Left ventricle myocardium superior (tissue), 1 donor: Measurements from ENCODE around the gene FAM110A. TPM values are rescaled to one million over a fixed set of nuclear protein-coding genes. Genes with fewer than 3 reads are reported as not detected.
"Not testable (repeated sequence)": the region's sequence is repeated elsewhere in the genome, so short reads cannot be mapped to it uniquely, and the experiment has no call there.

Source experiments
- ATAC-seq: fragments of 200-7000 bp; cut with Tn5 transposase; one replicate; pipeline ENCODE4 v1.9.1; 2020; ENCODE audit warnings: mild to moderate bottlenecking, moderate library complexity
- DNase-seq: peaks from one replicate; pipeline ENCODE4 v3.0.0-alpha.2; 2020
- intact Hi-C: fragments of 100-400 bp; cut with micrococcal nuclease; formaldehyde crosslinking; loops from one replicate; pipeline ENCODE4 v1.11.0; 2022
- total RNA-seq: library from RNA; stranded (reverse); fragmentation: NEBNext Ultra II Directional; extraction: Animal tissue kit (Norgen Biotek cat#: 25700); gene quantifications from one replicate; pipeline ENCODE4 v1.2.1, GENCODE V29; 2021
- donor health status: DM: no; HTN: yes; CAD: no; lungs with severe emphysema.

FAM110A gene
- total RNA-seq, 1 donor from 2014 or later: 3.1 TPM

GRCh38 chr20:821046-821730 lies 12.3 kb upstream of the FAM110A start:
- DNase-seq: no peak
- ATAC-seq: peak; percentile 90
- intact Hi-C loops: no loop called here

GRCh38 chr20:821731-822065 lies 11.8 kb upstream of the FAM110A start:
- DNase-seq (no peak), ATAC-seq (peak; percentile 9)
- intact Hi-C loops: no loop called here

- DNase-seq (no peak), ATAC-seq (no peak)
- intact Hi-C loops: no loop called here
Measured at GRCh38 chr20:822651-823573, 10.6 kb upstream of the FAM110A start.

GRCh38 chr20:823574-823902 lies 10.0 kb upstream of the FAM110A start:
- intact Hi-C loops: no loop called here
- ATAC-seq: no peak
- DNase-seq: no peak

GRCh38 chr20:824490-824889 lies 9.0 kb upstream of the FAM110A start:
- no peak for DNase-seq
- intact Hi-C loops: no loop called here

GRCh38 chr20:824916-825315 lies 8.6 kb upstream of the FAM110A start:
- ATAC-seq (no peak), DNase-seq (no peak)
- intact Hi-C loops: no loop called here

More at GRCh38 chr20:824490-824889, 9.0 kb upstream of the FAM110A start:
- ATAC-seq: no peak

GRCh38 chr20:825710-826421 lies 7.6 kb upstream of the FAM110A start:
- ATAC-seq (peak; percentile 55), DNase-seq (no peak)
- intact Hi-C loops: no loop called here

- ATAC-seq (no peak), DNase-seq (no peak)
- intact Hi-C loops: no loop called here
Measured at GRCh38 chr20:826695-827323, 6.7 kb upstream of the FAM110A start.

- DNase-seq, ATAC-seq, intact Hi-C loops: not testable (repeated sequence)
Measured at GRCh38 chr20:827981-828380, 5.5 kb upstream of the FAM110A start.

GRCh38 chr20:828987-829386 lies 4.5 kb upstream of the FAM110A start:
- intact Hi-C loops: no loop called here
- DNase-seq: no peak
- no peak for ATAC-seq

- ATAC-seq (no peak), DNase-seq (no peak)
- intact Hi-C loops: no loop called here
Measured at GRCh38 chr20:829551-829950, 4.0 kb upstream of the FAM110A start.

- intact Hi-C loops: no loop called here
- DNase-seq: no peak
- no peak for ATAC-seq
Measured at GRCh38 chr20:830011-830521, 3.4 kb upstream of the FAM110A start.

GRCh38 chr20:831251-831650 lies 2.3 kb upstream of the FAM110A start:
- ATAC-seq (no peak), DNase-seq (no peak)
- intact Hi-C loops: no loop called here

- intact Hi-C loops: no loop called here
- ATAC-seq: no peak
Measured at GRCh38 chr20:831956-832355, 1.6 kb upstream of the FAM110A start.

GRCh38 chr20:833121-833449 lies 430 bp upstream of the FAM110A start:
- intact Hi-C loops: no loop called here
- DNase-seq (no peak), ATAC-seq (no peak)

More at GRCh38 chr20:831956-832355, 1.6 kb upstream of the FAM110A start:
- no peak for DNase-seq

- DNase-seq: no peak
- peak; percentile 1 for ATAC-seq
- intact Hi-C loops: no loop called here
Measured at GRCh38 chr20:834151-834746, 734 bp downstream of the FAM110A start.

- intact Hi-C loops: no loop called here
- ATAC-seq (peak; percentile 85), DNase-seq (peak; percentile 91)
Measured at GRCh38 chr20:835608-836045, 2.1 kb downstream of the FAM110A start.

GRCh38 chr20:836190-836589 lies 2.7 kb downstream of the FAM110A start:
- ATAC-seq (no peak), DNase-seq (no peak)
- intact Hi-C loops: no loop called here

- DNase-seq (no peak), ATAC-seq (no peak)
- intact Hi-C loops: no loop called here
Measured at GRCh38 chr20:839015-839414, 5.5 kb downstream of the FAM110A start.
